HG02571 (cell line): ENCODE data around the gene PPARGC1A.

Experiments used
- ATAC-seq: cut with Tn5 transposase; IDR thresholded peaks from one replicate; pipeline ENCODE4 v1.9.1; 2021; ENCODE audit warnings: mild to moderate bottlenecking, moderate library complexity; ENCODE audit not compliant: unreplicated experiment

Gene PPARGC1A

DNA sequence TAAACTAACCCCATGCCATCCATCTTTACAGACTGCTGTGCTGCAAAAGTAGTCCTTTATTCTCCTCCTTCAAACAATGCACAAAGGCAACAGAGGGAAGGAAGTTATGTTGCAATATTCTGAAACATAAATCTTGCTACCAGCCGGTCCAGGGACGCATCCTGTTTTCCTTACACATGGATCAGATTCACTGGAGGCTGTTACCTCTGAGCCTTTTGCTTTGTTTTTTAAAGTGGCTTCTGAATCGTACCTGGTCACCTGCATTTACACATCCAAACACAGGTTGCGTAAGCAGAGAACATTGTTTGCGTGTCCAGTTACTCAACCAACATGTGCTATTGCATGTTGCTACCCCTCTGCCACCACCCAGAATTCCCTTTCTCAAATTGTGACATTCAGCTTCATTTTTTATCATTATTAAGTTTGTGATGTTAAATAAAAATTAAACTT lies 8.8 kb downstream of the PPARGC1A start:
- no peak for ATAC-seq

DNA sequence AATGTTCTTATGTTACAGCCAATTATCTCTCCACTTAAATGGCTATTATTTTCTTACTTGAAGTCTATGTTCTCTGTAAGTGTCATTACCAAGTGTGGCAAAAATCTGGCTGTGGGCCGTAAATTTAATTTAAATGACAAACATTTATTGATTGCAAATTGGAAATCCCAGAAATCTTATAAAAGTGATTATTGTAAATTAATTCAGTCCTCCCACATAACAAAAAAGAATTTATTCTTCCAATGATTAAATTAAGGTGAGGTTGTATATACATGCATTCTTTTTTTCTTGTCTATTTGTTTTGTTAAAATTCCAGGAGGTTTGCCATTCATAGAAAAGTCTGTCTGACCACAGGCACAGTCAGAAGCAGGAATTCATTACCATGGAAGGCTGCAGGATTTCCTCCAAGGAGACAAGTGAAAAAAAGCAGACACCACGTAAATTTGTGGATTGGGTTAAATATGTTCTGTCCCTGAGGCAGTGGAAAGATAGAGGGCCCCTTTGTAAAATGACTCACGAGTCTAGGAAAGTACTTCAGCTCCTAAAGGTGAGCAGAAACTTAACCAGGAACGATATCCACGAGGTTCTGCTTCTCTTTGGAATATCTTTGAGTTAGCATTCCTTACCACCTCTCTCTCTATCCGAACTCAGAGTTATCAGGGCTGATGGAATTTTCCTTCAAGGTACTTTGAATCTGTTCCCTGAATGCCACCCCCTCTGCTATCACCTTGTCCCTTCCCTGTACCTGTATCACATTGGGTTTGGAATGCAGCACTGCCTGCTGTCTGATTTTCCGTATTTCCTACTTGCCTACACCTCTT lies 10.7 kb downstream of the PPARGC1A start:
- no peak for ATAC-seq

DNA sequence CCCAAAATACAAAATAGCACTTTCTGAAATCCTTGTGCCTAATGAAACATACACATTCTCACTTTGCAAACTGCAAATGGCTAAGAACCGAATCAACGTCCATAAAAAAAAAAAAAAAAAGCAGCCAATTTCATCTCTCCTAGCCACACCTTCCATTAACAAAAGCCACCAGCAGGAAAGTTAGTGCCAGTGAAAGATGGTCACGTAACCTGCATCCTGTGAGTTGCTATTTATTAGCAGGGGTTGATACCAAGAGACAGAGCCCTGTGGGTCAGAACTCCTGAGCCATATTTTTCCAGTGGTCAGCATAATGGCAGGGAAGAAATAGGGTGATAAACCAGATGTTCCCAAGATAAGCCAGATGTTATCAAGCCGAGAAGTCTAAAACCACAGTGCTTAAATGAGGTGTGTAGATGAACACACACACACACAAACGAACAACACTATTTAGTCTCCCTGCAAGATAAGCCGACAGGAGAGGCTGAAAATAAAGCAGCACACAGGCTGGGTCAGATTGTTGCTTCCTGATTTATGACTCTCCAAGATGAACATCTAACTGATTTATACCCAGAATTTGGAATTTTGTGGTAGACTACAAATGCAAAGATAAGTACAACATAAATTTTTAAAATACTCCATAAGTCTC lies 11.5 kb downstream of the PPARGC1A start:
- no peak for ATAC-seq

DNA sequence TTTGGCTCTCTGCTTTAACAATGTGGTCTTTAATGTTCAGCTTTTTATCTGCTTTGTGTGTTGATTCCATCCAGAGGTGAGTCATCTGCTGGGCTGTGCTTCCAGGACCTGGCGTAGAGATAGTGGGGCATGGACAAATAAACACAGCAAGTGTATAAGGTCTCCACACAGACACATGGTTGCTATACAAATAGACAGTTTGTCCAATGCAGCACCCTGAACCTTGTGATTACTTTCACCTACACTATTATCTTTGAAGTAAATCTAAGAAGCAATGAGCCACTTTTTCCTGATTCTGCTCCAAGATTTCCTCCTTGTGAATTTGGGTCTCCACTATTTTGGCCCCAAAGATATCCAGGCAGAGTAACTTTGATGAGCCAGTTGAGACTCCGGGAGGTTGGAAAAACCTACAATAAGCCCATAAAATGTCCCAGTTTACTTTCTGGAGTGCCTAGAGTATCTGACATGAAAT lies 12.1 kb downstream of the PPARGC1A start:
- ATAC-seq = no peak

DNA sequence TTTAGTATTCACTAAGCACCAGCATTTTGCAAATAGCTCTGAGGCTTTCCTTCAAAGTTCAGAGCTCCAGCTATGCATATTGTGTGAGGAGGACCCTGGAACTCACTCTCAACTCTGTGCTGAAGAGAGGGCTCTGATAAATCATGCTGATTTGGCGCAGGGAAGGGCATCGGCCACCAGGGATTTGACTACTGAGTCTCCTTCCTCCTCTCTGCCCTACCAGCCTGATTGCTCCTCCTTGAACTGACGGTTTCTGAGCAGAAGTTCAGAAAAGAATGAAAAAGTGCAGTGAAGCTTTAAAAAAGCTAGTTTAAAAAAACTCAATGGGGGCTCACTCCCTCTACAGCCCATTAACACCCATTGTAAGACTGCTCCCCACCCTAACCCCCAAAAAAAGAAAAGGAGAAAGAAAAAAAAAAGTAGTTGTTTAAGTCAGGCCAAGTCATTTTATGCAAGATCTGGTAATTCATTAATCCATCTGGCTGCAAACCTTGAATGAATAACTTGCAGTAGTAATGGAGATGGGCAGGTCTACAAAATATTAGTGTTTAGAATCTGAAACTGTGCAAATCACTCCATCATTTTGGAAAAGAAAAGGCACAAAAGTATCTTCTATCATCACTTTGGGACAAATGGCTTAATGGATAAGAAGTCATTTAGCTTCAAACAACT lies 13.3 kb downstream of the PPARGC1A start:
- ATAC-seq = no peak

DNA sequence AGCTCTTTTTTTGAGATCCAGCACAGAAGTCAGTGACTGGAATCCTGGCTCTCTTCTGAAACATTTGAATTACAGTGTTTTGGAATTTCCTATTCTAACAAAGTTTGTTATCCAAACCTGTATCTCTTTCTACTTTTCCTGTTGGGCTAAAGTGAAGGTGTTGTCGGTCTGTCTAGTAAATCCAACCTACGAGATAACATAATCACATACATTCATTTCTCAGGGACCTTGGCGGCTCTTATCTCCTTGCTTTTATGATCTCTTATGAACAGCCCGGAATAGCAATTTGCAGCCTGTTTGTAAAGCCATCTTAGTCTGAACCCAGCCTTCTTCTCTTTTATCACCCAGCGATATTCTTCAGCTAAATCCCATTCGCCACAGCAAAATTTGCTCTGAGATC lies 14.5 kb downstream of the PPARGC1A start:
- no peak for ATAC-seq

DNA sequence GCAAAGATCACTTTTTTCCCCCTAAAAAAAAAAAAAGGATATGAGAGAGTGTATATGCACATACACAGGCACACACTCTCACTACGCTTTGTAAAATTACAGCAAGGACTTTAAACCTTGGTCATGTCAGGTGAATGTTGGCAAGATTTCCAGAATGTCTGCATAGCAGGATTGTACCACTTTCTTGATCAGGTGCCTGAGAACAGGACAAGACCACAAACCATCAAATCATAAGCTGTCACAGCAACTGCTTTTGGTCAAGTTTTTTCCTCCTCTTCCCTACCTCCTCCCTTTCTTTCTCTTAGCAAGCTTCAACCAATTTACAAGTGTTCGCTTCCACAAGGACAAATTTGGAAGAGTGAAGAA lies 15.3 kb downstream of the PPARGC1A start:
- no peak for ATAC-seq

DNA sequence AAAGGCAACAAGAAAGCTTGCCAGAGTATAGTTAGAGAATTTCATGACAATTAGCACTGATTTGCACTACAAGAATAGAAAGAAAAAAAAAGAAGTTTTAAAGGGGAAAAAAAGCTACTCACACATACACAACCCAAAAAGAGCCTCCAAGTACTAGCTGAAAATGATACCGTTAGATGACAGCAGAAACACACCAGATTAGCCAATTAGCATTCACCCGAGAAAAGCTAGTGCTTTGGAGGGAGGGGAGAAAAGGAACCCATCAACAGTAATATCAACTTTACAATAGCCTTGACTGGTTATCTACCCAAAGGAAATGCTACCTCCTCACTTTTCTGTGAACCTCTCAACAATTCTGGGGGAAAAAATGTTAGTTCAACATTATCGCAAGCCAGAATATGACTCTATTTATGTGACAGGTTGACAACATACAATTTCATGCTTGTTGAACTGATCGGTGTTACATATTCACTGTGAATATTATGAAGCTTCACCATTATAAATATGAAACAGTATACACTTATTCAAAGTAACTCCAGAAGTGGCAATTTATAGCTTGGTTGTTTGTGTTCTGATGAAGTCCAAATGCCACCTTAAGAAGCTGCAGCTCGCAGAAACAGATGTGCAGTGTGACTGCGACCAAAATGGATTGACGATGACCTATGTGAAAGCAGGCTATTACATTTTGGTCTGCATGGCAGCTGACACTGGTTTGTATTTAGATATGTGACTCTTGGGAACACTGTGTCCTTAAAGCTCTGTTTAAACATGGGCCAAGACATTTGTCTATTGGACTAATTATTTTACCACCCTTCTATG lies 15.9 kb downstream of the PPARGC1A start:
- ATAC-seq = no peak

DNA sequence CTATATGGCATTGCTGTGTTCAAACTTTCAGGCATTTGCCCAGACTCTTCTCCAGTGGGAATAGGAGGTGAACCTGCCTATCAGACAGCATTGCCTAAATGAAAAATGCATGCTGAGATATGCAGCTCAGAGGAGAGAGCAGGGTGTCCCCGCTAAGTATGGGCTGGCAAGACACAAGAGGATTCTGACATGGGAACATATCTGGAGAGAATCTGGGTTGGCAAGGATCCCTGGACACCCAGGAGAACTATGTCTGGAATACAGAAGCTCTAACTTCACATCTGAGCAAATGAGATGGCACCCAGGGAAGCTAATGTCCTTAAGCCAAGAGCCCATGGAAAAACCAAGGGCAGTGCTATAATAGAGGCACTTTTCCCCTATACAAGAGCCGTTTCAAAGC lies 18.4 kb downstream of the PPARGC1A start:
- ATAC-seq = no peak

DNA sequence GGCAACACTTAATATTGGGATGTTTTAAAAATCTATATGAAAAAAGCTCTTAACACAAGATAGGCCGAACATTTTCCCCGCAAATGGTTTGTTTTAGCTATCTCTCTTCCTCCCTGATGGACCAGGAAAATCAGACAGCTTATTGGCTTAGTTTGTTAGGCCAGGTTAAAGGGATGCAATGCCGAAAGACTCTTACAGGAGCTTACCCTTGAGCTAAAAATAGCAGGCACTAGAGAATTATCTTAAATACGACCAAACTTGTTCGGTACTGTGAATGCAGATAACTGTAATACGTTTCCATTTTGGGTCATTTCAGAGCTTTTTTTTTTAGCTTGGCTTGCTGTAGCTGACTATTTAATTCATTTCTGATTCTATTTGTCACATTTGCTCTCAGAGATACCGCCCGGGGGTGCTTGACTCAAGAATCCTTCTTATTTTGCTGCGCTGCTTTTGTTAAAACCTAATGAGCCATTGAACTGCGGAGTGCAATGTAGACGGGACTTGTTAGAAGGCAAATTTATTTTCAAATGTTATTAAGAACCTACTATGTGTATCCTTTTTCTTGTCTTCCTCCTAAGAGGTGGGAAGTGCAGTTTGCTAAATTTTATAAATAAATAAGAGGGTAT lies 23.3 kb downstream of the PPARGC1A start:
- ATAC-seq = no peak

DNA sequence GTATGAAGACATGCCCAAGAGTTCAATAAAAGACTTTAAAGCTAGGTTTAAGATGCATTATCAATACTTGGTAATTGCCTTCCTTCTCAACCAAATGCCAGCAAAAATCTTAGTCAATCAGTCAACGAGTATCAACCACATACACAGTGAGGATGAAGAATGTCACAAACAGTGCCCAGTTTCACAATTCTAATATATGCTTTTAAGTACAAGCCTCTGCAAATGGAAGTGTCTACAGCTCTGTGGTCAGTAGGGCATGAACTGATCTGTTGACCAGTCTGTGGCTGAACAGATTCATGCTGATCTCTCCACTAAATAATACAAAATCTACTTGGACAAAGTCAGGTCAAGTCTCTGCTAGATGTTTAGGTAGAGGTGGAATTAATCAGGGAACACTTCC lies 27.9 kb downstream of the PPARGC1A start:
- ATAC-seq = no peak

DNA sequence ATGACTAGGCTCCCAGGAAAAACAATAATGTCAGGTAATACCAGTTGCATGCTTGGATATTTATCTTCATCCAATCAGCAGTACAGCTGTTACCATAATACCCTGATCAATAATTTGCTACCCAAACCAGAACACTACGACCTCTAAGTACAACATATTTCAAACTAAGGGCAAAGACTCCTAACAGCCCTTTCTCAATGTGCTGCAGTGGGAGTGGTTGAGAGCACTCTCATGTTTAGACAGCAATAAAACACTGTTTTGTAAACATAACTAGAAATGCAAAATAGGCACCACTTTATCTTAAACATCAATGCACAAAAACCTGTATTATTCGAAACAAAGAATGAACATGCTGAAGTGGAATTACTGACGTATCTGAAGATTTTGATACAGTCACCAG lies 28.9 kb downstream of the PPARGC1A start:
- no peak for ATAC-seq

DNA sequence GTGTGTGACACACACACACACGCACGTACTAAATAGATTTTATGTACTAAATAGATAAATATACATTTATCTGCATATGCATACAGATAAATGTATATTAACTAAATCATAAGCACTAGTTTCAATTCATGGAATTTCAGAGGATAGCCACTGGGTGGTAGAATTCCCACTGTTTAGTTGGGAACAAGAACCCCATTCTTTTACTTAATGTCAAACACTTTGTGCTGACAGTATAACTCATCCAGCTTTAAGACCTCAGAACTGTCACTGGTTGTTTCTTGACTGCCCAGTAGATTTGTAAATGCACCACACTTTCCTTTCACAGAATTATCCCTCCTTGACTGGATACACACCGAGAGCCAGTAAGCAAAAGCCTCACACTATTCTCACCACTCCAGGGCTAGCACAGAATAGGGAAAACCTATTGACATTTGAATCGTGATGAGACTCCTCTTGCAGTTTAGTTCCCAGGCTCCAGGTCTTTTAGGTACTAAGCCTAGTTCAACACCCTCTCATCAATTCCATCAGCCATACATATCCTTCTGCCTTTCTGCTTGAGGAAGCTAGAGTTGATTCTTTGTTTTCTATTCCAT lies 32.4 kb downstream of the PPARGC1A start:
- ATAC-seq = no peak

DNA sequence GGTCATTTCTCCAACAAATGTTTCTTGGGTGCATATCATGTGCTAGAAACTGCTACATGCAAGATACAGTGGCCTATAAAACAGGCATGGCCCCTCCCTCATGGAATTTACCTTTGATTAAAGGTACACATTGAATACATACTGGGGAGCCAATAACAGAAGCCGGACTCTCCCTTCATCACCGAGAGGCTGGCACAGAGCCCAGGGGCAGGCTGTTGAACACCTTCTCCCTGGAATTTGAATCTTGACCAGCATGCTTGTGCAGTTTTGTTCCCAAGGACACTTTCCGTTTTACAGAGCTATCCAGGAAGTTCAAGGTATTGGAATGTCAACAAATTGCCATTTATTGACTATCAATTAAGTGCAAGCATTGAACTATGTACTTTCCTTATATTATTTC lies 33.2 kb downstream of the PPARGC1A start:
- ATAC-seq = no peak

DNA sequence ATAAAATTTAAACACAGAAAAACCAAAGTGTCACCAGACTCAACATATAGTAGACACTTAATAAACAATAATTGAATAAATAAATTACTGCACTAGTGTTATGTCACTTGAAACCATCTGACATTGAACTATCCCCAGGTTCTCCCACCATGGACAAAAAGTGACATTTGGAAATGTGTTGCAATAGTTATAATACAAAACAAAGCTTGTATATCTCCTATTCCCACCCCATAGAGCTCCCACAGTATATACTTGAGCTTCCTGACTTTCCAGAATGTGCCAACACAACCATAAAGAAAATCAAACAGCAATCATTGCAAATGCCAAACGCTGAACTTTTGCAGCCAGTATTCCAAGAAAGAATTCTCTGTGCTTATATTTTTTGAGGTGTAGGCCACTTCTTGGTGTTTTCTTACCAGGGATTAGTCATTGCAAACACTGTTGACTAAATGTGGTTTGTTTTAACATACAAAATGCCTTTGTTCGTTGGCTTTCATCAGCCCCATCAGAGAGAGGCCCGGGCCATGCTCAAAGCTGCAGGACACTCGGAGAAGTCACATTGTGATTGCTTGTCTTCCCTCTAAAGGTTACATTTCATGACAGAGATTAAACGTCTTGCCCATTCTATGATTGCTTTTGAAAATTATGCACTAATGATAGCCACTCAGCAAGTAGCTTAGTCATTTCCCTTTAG lies 33.8 kb downstream of the PPARGC1A start:
- ATAC-seq = no peak

DNA sequence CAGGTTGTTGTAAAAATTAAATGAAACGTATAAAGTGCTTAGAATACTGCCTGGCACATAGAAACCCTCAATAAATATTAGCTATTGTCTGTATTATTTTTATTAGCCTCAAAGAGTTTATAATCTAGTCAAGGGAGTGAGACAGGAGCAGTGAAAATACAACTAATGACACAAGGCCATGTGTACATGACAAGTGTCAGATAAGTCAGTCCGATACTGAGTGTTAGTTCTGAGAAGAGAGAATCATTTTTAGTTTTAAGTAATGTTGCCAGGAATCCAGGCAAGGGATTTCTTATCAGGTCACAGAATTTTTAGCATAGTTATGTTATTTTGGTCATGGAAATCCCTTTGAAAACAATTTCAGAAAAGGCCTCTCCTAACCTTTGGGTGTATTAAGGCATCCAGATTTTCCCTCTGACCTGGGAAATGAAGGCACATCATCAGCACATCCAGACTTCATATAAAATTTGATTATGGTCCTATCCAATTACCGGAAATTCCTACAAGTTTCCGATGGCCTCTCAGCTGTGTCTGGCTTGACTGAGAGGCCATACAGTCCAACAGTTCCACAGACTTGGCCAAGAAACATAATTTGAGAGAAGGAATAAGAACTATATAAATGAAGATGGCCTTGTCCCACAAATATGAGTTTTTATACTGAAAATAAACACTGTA lies 35.7 kb downstream of the PPARGC1A start:
- no peak for ATAC-seq

DNA sequence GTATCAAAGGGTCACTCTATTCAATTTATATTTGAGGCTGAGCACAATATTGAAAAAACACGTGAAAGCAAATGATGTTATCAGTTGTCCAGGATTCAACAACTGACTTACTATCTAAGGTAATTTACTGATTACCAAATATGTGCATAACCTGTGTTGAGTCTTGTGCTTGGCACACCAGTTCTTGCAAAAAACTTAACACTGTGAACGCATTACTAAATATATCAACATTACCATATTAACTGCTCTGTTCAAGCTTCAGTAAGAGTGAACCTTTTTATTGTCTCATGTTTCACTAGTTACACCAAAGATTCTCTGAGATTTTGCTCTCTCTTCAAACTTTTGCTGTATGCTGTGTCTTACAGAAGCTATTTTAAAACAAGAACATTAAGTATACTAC lies 38.4 kb downstream of the PPARGC1A start:
- ATAC-seq = no peak

DNA sequence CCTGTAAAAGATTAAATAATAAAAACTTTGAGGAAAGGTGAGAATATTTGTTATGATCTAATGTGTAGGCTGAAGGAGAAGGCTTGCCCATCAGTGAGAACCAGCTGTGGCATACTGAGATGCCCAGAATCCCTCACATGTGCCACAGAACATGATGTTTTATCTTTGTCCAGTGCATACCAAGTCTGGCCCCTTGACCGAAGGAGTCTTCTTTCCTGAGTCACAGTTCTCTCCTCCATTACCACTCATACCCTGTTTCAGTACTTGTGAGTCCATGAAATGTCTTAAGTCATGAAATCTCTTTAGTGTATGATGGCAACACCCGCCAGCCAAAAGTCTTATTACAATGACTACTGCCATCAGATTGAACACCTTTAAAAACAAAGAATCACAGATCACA lies 42.7 kb downstream of the PPARGC1A start:
- ATAC-seq = no peak

DNA sequence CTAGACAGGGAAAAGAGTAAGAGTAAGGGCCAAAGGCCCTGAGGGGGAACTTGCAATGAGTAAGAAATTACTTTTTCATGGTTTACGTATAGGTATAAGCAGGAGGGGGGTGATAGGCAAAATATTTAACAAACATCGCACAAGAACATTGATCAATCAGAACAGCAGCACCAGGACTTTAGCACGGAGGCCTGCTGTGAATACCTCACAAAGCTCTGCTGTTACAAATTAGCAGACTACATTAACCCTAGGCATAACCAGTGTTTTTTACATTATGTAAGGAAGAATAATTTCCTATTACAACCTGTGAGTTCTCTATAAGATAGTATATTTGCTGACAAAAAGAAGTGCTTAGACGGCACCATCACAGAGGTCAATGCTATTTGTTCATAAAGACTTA lies 44.9 kb downstream of the PPARGC1A start:
- ATAC-seq = no peak
